ENCODE data around the gene P2RX1.

P2RX1 gene

DNA sequence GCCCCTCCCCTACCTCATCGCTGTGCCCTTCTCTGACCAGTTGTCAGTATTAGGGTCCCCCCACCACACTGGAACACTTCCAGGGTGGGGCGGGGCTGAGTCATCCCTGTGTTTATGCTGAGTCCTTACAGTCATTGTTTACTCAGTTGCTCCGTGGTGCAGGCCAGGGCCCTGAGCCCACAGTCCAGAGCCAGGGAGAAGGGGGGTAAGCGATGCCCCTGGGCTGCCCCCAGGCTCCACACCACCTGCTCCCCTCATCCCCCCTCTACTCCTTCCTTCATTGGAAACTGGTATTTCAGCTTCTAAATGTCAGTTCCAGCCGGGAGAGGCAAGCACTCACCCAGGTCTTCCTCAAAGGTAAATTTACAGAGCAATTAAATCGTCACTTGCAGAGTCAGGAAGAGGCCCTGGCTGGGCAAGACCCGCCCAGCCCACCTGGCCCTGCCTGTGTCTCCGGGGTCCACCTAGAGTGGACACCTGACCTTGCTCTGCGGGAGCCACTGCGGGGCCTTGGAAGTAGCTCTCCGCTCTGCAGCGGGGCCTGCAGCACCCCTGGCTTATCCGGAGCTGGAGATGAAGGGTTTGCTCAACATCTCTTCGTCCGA is 43.1 kb upstream of the P2RX1 start:
- no peak for TF ChIP-seq EZH2phosphoT487 (conservative IDR thresholded peaks at IDR 0.05; ENCODE audit: low read length)
- TF ChIP-seq, protein P1, sequence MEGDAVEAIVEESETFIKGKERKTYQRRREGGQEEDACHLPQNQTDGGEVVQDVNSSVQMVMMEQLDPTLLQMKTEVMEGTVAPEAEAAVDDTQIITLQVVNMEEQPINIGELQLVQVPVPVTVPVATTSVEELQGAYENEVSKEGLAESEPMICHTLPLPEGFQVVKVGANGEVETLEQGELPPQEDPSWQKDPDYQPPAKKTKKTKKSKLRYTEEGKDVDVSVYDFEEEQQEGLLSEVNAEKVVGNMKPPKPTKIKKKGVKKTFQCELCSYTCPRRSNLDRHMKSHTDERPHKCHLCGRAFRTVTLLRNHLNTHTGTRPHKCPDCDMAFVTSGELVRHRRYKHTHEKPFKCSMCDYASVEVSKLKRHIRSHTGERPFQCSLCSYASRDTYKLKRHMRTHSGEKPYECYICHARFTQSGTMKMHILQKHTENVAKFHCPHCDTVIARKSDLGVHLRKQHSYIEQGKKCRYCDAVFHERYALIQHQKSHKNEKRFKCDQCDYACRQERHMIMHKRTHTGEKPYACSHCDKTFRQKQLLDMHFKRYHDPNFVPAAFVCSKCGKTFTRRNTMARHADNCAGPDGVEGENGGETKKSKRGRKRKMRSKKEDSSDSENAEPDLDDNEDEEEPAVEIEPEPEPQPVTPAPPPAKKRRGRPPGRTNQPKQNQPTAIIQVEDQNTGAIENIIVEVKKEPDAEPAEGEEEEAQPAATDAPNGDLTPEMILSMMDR (IDR thresholded peaks at IDR 0.05; ENCODE audit: insufficient read depth, low read length, poor library complexity, severe bottlenecking) = no peak
- Histone ChIP-seq H3K36me3 (ENCODE audit: low read length) (peaks cover 5% of the 10 kb centered on the region; the same call in 1 of the 2 replicates), H3K27ac (ENCODE audit: low read depth, low read length) (no peak overlapping the region), H3K9ac (ENCODE audit: low read length) (no peak overlapping the region), H2AFZ (ENCODE audit: low read depth, low read length, severe bottlenecking) (no peak overlapping the region), H4K20me1 (ENCODE audit: low read depth, low read length) (peaks cover 27% of the 10 kb centered on the region), H3K4me3 (ENCODE audit: insufficient read depth, low read length, poor library complexity, severe bottlenecking) (no peak overlapping the region), H3K79me2 (ENCODE audit: insufficient read depth, low read length) (peaks cover 87% of the 10 kb centered on the region), H3K27me3 (ENCODE audit: low read length) (no peaks in the 10 kb centered on the region), H3K9me3 (ENCODE audit: insufficient read depth, low read length) (no peaks in the 10 kb centered on the region), H3K4me2 (ENCODE audit: low read depth, low read length, poor library complexity, severe bottlenecking) (no peak overlapping the region), H3F3A (ENCODE audit: insufficient read depth) (peaks cover 24% of the 10 kb centered on the region), H3K9me2 (replicated peaks; ENCODE audit: insufficient read depth, low read length) (no peaks in the 10 kb centered on the region)

DNA sequence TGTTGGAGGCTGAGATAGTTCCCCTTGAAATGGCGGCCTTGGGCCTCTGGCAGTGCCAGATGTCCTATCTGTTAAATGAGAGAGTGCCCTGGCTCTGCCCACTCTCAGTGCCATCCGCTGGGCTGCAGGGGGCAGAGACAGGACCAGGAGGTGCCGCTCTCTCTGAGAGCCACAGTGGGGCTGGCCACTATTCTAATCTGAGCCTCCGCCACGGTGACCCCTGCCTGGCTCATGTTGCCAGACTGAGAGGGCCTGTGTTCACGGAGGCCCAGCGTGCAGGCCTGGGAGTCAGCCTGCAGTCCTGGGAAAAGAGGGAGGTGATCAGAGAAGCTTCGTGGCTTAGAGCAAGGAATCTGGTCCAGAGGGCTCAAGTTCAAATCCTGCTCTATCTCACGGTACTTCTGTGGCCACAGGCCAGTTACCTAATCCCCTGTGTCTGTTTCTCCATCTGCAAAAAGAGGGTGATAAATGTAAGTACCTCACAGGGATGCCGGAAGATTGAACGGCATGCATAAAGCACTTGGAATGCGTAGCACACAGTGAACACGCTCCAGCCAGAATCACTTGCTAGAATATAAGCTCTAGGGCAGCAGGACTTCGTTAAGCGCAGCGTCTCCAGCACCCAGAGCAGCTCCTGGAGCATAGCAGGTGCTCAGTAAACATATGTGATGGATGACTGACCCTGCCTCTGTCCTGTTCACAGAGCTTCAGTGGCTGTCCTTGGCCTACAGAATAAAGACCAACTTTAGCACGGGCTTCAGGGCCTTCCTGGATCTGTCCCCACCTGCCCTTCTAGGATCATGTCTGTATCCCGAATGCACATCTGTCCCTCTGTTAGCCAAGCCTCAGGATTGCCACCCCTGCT is 41.7 kb upstream of the P2RX1 start:
- peaks cover 90% of the 10 kb centered on the region for H3K79me2 ChIP-seq (ENCODE audit: insufficient read depth, low read length)
- peaks cover 5% of the 10 kb centered on the region; the same call in 1 of the 2 replicates for H3K36me3 ChIP-seq (ENCODE audit: low read length)
- H3K9me3 ChIP-seq (ENCODE audit: insufficient read depth, low read length) = no peaks in the 10 kb centered on the region
- no peaks in the 10 kb centered on the region for H3K27me3 ChIP-seq (ENCODE audit: low read length)
- no peak overlapping the region for H3K9ac ChIP-seq (ENCODE audit: low read length)
- no peak overlapping the region for H3K27ac ChIP-seq (ENCODE audit: low read depth, low read length)
- TF ChIP-seq, protein P1 (IDR thresholded peaks at IDR 0.05; ENCODE audit: insufficient read depth, low read length, poor library complexity, severe bottlenecking) = no peak
- no peak for TF ChIP-seq EZH2phosphoT487 (conservative IDR thresholded peaks at IDR 0.05; ENCODE audit: low read length)
- no peaks in the 10 kb centered on the region for H3K9me2 ChIP-seq (replicated peaks; ENCODE audit: insufficient read depth, low read length)
- peaks cover 27% of the 10 kb centered on the region for H4K20me1 ChIP-seq (ENCODE audit: low read depth, low read length)
- no peak overlapping the region for H3K4me2 ChIP-seq (ENCODE audit: low read depth, low read length, poor library complexity, severe bottlenecking)
- no peak overlapping the region for H3K4me3 ChIP-seq (ENCODE audit: insufficient read depth, low read length, poor library complexity, severe bottlenecking)
- H3F3A ChIP-seq (ENCODE audit: insufficient read depth) = peaks cover 20% of the 10 kb centered on the region
- no peak overlapping the region for H2AFZ ChIP-seq (ENCODE audit: low read depth, low read length, severe bottlenecking)

DNA sequence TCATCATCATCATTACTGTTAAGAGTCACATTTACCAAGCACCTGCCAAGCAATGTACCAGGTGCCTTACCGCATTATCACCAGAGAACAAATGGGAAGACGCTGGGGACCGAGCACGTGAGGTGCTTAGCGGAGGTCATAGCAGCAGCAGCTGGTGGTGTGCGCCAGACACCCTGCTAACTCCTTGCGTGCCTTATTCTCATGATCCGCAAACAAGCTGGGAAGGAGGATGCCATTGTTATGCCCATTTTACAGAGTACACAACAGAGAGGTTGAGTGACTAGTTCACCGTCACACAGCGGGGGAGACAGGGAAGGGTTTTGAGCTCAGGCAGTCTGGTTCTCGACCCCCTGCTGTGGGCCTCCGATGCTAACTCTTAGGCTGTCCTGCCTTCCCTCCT is 40.7 kb upstream of the P2RX1 start:
- H3F3A ChIP-seq (ENCODE audit: insufficient read depth) = peaks cover 10% of the 10 kb centered on the region
- TF ChIP-seq, protein P1 (IDR thresholded peaks at IDR 0.05; ENCODE audit: insufficient read depth, low read length, poor library complexity, severe bottlenecking) = no peak
- no peak for TF ChIP-seq EZH2phosphoT487 (conservative IDR thresholded peaks at IDR 0.05; ENCODE audit: low read length)
- no peak overlapping the region for H3K4me2 ChIP-seq (ENCODE audit: low read depth, low read length, poor library complexity, severe bottlenecking)
- H3K27ac ChIP-seq (ENCODE audit: low read depth, low read length) = no peak overlapping the region
- H4K20me1 ChIP-seq (ENCODE audit: low read depth, low read length) = peaks cover 27% of the 10 kb centered on the region
- peaks cover 80% of the 10 kb centered on the region for H3K79me2 ChIP-seq (ENCODE audit: insufficient read depth, low read length)
- no peak overlapping the region for H3K4me3 ChIP-seq (ENCODE audit: insufficient read depth, low read length, poor library complexity, severe bottlenecking)
- H2AFZ ChIP-seq (ENCODE audit: low read depth, low read length, severe bottlenecking) = no peak overlapping the region
- no peaks in the 10 kb centered on the region for H3K9me3 ChIP-seq (ENCODE audit: insufficient read depth, low read length)
- H3K9me2 ChIP-seq (replicated peaks; ENCODE audit: insufficient read depth, low read length) = no peaks in the 10 kb centered on the region
- no peak overlapping the region for H3K9ac ChIP-seq (ENCODE audit: low read length)
- peaks cover 5% of the 10 kb centered on the region; the same call in 1 of the 2 replicates for H3K36me3 ChIP-seq (ENCODE audit: low read length)
- no peaks in the 10 kb centered on the region for H3K27me3 ChIP-seq (ENCODE audit: low read length)
